ENCODE measurements around the gene MARCHF3. TPM values are rescaled to one million over a fixed set of nuclear protein-coding genes. Genes with fewer than 3 reads are reported as not detected.

MARCHF3 gene
- total and polyA plus RNA-seq, 12 donors, result 4.8 to 76.2 (median 45.9) TPM

DNA sequence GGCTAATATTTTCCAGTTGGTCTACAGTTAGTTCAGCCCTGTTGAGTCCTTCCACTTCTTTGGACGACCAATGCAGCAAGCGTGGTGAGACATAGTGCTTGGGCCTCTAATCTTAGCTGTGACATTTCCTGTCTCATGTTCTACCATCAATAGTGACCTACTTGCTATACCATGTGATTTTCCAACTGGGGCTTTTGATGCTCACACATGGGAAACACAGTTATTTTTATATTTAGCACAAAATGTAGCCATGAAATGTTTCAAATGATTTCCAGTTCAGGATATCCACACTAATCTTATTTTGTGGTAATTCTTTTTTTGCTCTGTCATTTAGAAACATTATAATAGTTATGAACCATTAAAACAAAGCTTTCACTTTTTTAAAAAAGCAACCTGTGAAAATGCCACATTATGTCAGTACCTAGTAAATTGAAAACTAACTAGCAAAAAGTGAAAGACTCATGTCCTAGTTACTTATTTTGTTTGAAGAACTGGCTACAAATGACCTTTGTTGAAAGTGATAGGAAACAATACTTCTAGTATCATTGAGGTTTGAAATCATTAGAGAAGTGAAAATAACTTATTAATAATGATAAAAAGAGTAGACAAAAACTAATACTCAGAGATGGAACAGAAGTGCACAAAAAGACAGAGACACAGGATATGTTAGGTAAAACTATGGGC lies 18.3 kb downstream of the MARCHF3 start:
- TF ChIP-seq, protein P1, sequence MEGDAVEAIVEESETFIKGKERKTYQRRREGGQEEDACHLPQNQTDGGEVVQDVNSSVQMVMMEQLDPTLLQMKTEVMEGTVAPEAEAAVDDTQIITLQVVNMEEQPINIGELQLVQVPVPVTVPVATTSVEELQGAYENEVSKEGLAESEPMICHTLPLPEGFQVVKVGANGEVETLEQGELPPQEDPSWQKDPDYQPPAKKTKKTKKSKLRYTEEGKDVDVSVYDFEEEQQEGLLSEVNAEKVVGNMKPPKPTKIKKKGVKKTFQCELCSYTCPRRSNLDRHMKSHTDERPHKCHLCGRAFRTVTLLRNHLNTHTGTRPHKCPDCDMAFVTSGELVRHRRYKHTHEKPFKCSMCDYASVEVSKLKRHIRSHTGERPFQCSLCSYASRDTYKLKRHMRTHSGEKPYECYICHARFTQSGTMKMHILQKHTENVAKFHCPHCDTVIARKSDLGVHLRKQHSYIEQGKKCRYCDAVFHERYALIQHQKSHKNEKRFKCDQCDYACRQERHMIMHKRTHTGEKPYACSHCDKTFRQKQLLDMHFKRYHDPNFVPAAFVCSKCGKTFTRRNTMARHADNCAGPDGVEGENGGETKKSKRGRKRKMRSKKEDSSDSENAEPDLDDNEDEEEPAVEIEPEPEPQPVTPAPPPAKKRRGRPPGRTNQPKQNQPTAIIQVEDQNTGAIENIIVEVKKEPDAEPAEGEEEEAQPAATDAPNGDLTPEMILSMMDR (IDR thresholded peaks at IDR 0.05), result no peak
- Histone ChIP-seq H3K4me3 (no peak overlapping the region), H3K9me3 (peaks cover 0 to 5% (median 0%) of the 10 kb centered on the region in 11 donors), H3K27ac (peak overlapping the region in 6 of 10 donors; percentile 16 to 64 (median 28)), H3K27me3 (no peaks in the 10 kb centered on the region), H3K4me1 (peaks cover 0 to 77% (median 52%) of the 10 kb centered on the region in 9 donors), H3K36me3 (no peaks in the 10 kb centered on the region)
- ATAC-seq, result peak in 7 of 8 donors; percentile 51 to 86 (median 69)
- DNase-seq, result no peak
- 46 to 67% methylated on average over 2 of the region's 2 CpGs for WGBS, 2 donors
- intact Hi-C loops (cut with DNase I), result loop anchor here in 1 of 10 donors (5.0 kb wide), 1 partner anchor 45 kb away; no protein-coding TSS in a partner anchor

DNA sequence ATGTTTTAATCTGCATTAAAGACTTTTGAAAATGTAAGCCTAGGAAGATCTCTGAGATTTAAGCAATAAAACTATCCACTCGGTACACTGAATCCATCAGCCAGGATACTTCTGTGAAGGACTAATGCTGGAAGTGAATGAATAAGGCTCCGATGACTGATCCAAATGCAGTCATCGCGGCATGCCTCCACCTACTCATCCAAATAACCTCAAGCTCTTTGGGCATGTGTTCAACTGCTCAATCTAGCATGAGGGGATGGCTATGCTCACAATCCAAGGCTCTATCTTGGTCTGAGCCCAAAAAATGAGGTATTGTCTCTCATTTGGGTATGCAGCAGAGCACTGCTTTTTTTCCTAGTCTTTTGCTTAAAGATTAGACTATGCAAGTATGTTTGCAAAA lies 19.2 kb downstream of the MARCHF3 start:
- Histone ChIP-seq H3K4me1 (peaks cover 0 to 86% (median 60%) of the 10 kb centered on the region in 9 donors), H3K27me3 (no peaks in the 10 kb centered on the region), H3K9me3 (no peaks in the 10 kb centered on the region), H3K4me3 (no peak overlapping the region), H3K27ac (peak overlapping the region in 6 of 10 donors; percentile 22 to 64 (median 34)), H3K36me3 (no peaks in the 10 kb centered on the region)
- ATAC-seq (peak in 6 of 8 donors; percentile 43 to 75 (median 49)), DNase-seq (no peak)
- WGBS, 2 donors, result 49 to 57% methylated on average over 4 of the region's 4 CpGs
- intact Hi-C loops (cut with DNase I), result loop anchor here in 1 of 10 donors (5.0 kb wide), 1 partner anchor 44 kb away; no protein-coding TSS in a partner anchor
- TF ChIP-seq, protein P1 (IDR thresholded peaks at IDR 0.05), result no peak

DNA sequence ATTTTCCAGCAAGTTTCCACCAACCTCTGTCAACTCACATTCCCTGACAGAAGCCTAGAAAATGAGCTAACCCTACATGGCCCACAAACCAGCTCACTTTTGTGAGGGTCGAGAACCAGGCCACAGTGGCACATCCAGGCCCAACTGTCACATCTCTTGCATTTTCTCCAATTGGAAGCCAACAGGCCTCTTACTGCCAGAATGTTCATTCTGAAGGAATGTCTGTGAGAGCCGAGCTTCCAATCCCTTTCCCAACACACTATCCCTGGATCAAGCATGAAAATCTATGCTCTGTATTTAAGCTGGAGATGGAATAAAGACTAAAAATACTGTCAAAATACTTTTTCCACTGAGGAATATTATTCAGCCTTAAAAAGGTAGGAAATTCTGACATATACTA lies 20.0 kb downstream of the MARCHF3 start:
- peak in 2 of 8 donors; percentile 37 to 51 for ATAC-seq

DNA sequence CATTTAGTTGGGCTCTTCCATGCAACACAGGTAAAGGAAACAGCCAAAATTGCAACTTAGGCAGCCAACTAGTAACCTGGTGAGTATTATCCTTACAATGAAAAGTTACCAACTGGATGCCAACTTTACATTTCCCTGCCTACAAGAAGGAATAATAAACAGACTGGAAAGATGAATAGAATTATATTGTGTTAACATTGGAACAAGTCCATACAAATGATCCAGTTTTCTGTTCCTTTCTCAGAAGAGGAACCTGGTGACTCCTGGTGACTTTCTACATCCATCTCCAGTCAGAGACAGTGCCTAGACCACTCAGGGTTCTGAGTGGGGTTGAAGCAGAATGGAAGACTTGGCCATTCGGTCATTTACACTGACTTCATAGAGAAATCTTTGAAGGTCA lies 20.6 kb downstream of the MARCHF3 start:
- ATAC-seq (no peak), DNase-seq (no peak)
- peaks cover 0 to 81% (median 63%) of the 10 kb centered on the region in 9 donors for H3K4me1 ChIP-seq

More for the DNA sequence above, 20.0 kb downstream of the MARCHF3 start:
- DNase-seq, result no peak
- intact Hi-C loops (cut with DNase I), result loop anchor here in 1 of 10 donors (5.0 kb wide), 1 partner anchor 43 kb away; no protein-coding TSS in a partner anchor
- Histone ChIP-seq H3K36me3 (no peaks in the 10 kb centered on the region), H3K4me1 (peaks cover 0 to 82% (median 63%) of the 10 kb centered on the region in 9 donors), H3K9me3 (no peaks in the 10 kb centered on the region), H3K4me3 (no peak overlapping the region), H3K27me3 (no peaks in the 10 kb centered on the region), H3K27ac (peak overlapping the region in 7 of 10 donors; percentile 9 to 69 (median 42))
- TF ChIP-seq, protein P1 (IDR thresholded peaks at IDR 0.05), result no peak
- 43 to 62% methylated on average over 2 of the region's 2 CpGs for WGBS, 2 donors

More for the DNA sequence above, 20.6 kb downstream of the MARCHF3 start:
- Histone ChIP-seq H3K27me3 (no peaks in the 10 kb centered on the region), H3K27ac (peak overlapping the region in 7 of 10 donors; percentile 9 to 69 (median 42)), H3K9me3 (no peaks in the 10 kb centered on the region), H3K4me3 (no peak overlapping the region), H3K36me3 (no peaks in the 10 kb centered on the region)
- WGBS, 2 donors, result 92 to 93% methylated on average over 1 of the region's 1 CpG
- TF ChIP-seq, protein P1 (IDR thresholded peaks at IDR 0.05), result no peak
- intact Hi-C loops (cut with DNase I), result loop anchor here in 1 of 10 donors (5.0 kb wide), 1 partner anchor 42 kb away; no protein-coding TSS in a partner anchor
